ENCODE data around the gene MGAT5.

Gene MGAT5

DNA sequence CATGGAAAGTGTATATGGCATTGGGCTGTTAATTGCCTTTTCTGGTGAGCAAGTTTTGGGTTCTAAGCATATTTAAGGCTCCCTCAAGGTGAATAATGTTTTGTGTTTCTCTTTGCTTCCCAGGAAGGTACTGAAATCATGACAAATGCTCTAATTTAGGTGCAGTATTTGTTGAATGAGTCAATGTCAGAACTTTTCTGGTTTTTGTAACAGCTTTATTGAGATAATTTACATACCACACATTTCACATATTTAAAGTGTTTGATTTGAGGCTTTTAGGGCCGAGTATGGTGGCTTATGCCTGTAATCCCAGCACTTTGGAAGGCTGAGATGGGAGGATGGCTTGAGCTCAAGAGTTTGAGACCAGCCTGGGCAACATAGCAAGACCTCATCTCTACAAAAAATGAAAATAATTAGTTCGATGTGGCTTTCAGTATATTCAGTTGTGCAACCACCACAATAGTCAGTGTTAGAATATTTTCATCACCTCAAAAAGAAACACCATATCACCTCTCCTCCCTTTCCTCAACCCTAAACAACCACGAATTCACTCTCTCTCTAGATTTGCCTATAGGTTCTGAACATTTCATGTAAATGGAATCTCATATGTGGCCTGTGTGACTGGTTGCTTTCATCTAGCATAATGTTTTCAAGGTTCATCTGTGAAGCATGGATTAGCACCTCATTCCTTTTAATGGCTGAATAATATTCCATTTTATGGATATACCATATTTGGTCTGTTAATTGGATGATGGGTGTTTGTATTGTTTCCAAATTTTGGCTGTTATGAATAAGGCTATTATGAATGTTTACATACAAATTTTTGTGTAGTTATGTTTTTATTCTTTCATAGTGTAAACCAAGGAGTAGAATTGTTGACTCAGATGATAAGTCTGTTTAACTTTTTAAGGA is 54.9 kb downstream of the MGAT5 start:
- no peak for DNase-seq

DNA sequence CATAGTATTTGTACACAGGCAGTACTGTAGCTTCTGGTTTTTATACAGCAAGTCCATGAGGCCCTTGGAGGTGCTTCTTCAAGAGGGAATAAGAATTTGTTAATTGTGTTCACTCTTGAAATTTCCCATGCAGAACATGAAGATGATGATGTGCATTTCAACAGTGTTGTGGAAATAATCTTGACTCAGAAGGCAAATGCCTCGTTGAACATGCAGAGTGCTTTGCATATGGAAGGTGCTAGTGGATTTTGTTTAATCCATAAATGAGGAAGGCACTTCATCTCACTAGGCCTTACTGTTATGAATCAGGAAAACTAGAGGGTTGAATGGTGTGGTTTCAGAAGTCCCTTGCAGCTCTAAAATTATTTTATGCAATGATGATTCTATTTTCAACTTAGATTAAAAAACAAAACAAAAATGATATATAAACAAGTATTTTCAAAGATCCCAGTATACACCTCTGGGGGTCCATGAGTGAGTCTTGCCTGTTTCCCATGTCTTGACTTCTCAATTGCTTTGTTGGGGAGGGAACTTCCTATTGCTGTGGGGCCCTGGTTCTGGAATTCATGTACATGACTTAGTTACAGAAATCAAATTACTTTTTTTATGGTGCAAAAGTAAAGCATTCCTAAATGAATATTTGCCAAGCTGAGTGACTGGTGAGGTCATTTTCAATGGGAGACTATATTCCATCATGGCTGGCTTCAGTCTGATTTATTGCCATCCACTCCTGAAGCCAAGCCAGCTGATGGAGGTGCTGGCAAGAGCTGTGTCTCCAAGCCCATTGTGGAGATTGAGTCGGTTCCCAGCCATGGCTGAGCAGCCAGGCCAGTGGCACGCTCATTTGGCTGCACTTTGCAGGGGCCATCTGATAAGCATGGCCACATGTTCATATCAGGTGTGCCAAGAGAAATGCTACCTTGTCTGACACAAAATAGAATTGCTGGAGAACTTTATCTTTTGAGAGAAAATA is 56.5 kb downstream of the MGAT5 start:
- DNase-seq: no peak

DNA sequence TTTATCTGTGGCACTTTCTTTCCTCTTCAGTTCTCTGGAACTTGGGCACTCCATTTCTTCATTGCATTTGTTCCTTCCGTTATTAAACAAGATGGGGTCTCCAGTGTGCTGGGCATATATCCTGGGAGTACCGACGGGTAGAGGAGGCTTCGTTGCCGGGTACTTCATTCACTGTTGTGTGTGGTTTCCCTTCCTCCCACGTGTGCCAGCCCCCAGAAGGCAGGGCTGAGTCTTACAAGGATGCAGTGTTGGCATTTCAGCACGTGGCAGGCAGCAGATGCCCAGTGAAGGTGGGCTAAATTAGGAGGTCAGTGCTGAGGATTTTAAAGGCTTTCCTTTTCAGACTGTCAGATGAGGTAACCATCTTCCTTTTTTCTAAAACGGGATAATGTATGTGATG is 58.6 kb downstream of the MGAT5 start:
- no peak for DNase-seq

DNA sequence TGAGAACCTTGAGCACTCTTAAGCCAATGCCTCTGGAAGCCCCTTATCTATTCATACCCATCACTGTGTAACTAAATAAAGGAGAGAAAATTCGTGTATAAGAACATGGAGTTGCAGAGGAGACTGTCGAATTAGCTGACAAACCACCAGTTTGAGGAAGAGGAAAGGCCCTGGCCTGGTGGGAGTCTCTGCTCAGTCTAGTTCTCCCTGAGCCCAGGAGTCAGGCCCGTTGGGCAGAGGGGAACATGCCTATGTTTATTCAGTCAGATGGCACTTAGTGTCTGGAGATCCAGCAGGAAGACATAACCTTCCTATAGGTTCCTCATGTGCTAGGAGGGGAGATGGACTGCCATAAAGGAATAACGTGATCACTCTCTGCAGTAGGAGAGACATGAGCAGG is 60.3 kb downstream of the MGAT5 start:
- DNase-seq: no peak

GRCh38 chr2:134314681-134315368 is 61.0 kb downstream of the MGAT5 start:
- DNase-seq: no peak

DNA sequence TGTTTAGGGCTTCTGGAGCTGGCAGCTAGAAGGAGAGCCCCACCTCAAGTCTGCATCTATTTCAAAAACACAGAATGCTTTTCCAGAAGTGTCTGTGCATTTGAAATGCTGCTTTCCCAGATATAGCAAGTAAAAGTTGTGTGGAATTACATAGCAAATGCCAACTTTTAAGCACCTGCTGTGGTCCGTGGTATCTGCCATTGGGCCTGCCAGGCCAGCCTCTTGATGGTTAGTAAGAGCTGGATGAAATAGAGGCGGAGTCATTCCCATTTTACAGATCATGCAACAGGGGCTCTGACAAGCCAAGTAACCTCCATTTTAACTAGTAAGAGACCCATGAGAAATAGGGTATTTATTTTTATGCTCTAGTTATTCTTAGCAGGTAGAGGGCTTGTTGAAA is 61.6 kb downstream of the MGAT5 start:
- DNase-seq: no peak

DNA sequence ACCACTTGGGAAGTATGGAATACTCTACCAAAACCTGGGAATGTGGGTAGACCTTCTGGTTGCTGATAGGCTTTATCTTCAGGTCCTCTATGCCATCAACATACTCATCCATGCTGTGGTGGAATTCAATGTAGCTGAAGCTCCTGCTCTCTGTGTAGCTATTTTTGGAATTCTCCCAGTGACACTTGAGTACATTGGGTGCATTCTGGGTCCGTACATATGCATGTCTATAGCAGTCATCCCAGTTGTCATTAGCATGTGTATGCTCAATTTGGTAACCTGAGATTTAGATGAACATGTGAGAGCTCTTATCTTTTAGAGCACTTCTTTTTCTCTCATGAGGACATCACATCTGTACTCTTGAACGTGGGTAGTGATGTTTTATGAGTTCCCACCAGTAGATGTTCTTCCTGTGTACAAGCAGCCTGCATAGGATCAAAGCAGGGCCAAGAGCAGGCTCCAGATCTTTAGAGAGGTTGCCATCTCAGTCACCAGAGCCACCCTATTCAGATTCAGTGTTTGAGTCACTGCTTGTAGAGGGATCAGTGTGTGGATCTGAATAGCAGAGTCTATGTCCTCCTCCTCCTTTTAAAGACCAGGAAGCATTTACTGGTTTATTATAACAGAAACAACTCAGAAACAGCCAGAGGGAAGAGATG is 65.9 kb downstream of the MGAT5 start:
- DNase-seq: no peak

GRCh38 chr2:134320930-134321329 is 67.1 kb downstream of the MGAT5 start:
- DNase-seq: no peak

DNA sequence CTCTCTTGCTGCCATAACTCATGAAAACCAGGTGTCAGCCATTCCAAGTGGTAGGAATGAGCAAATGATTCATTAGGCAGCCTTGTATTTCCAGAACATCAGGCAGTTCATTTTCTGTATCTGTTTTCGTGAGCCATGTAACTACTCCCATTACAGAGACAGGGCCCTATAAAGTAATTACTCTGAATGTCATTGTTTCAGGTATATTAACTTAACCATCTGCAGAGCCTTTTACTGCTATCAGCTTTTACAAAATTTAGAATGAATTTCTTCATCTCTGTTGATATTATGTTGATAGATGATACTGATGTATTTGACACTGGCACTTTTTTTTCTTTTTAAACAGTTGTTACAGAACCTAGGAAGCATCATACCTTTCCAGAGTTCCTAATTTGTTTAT is 69.9 kb downstream of the MGAT5 start:
- no peak for DNase-seq

DNA sequence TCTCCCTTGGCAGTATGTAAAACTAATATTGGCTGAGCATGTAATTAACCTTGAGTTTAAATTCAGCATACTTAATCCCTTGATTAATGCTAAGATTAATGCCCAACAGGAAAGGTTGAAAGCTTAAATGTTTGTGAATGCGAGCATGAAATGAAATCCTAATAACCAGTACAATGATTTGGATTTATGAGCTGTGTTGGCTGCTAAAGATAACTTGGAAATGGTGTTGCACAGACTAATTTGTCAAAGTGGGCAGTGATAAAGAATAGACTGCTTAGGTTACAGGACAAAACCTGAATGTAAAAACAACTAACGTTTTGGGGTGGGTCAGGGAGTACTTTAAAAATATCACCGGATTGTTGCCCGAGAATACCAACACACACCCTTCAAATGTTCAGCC is 70.6 kb downstream of the MGAT5 start:
- DNase-seq: no peak

GRCh38 chr2:134324947-134325346 is 71.1 kb downstream of the MGAT5 start:
- no peak for DNase-seq

GRCh38 chr2:134325696-134326095 is 71.8 kb downstream of the MGAT5 start:
- DNase-seq: no peak

GRCh38 chr2:134327367-134327766 is 73.5 kb downstream of the MGAT5 start:
- no peak for DNase-seq

DNA sequence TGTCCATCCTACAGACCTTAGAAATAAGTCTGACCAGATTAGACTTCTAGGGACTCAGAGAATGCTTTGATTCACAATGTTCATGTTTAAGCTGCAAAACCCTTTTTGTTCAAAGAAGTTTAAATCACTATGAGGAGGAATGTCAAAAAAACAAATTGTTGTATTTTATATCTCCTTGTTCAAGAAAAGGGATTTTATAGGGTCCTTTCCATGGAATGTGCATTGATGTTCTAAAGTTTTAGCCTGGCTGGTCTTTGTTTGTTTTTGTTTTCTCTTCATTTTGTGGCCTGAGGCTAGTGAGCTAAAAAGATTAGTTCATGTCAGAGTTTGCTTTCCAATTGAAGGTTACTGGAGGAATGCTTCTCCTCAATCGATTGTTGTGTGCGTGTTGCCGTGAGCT is 77.2 kb downstream of the MGAT5 start:
- DNase-seq: no peak

- no peak for DNase-seq
Observed at GRCh38 chr2:134333646-134334189, 79.8 kb downstream of the MGAT5 start.

GRCh38 chr2:134334542-134335353 is 80.9 kb downstream of the MGAT5 start:
- no peak for DNase-seq

DNA sequence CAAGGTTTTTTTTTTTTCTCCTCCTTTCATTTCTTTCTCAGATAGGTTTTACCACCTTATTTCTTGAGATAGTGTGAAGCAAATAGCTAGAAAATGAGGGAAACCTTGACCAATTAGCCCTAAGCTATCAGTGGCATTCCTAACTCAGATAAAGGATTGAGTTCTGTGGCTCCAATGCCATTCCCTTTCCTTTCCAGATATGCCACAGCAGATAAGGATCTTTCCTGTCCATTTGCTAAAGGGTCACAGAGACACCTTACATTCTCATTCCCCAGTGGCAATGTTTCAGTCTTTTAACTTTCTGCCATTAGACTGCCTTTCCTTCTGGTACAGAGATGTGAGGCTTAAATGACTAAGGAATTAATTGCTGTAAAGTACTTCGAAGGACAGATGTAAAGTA is 81.7 kb downstream of the MGAT5 start:
- DNase-seq: no peak

GRCh38 chr2:134336352-134336751 is 82.5 kb downstream of the MGAT5 start:
- no peak for DNase-seq

- no peak for DNase-seq
Observed at GRCh38 chr2:134336921-134337320, 83.0 kb downstream of the MGAT5 start.

- DNase-seq: no peak
Observed at GRCh38 chr2:134337631-134338030, 83.8 kb downstream of the MGAT5 start.

DNA sequence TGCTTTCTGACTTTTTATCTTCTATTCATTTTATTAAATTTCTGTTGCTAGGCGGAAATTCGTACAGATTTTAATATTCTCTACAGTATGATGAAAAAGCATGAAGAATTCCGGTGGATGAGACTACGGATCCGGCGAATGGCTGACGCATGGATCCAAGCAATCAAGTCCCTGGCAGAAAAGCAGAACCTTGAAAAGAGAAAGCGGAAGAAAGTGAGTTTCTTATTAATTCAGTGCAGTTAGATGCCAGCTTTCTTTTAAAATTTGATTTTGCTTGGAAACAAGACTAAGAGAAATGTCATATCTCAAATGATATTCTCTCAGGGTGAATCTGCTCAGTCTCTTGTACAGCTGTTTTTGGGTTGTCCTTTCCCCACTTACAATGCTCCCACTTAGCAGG is 84.3 kb downstream of the MGAT5 start:
- no peak for DNase-seq

Measured in activated CD4-positive, CD25-positive, alpha-beta regulatory T cell (primary cell).